H9 (cell line): ENCODE measurements around the gene MDFI. TPM values are rescaled to one million over a fixed set of nuclear protein-coding genes. Genes with fewer than 3 reads are reported as not detected.

ENCODE experiments used
- DNase-seq: peaks from one replicate; pipeline ENCODE4 v3.0.0-alpha.2; 2017
- H2AFZ ChIP-seq: one replicate; pipeline ENCODE4 v1.6.1; 2013; ENCODE audit warnings: mild to moderate bottlenecking, low read length, control low read depth, moderate library complexity
- H2AK5ac ChIP-seq: 2 replicates; pipeline ENCODE4 v1.6.1; 2013; ENCODE audit warnings: low read length, control low read depth, mixed read lengths; ENCODE audit not compliant: insufficient read length
- H2BK120ac ChIP-seq: one replicate; pipeline ENCODE4 v1.6.1; 2013; ENCODE audit warnings: low read depth, mild to moderate bottlenecking, low read length, control low read depth, inconsistent platforms; ENCODE audit not compliant: poor library complexity, severe bottlenecking
- H2BK12ac ChIP-seq: 2 replicates; pipeline ENCODE4 v1.6.1; 2013; ENCODE audit warnings: low read length, control low read depth, mixed read lengths, low read depth; ENCODE audit not compliant: insufficient read length
- H2BK15ac ChIP-seq: 2 replicates; pipeline ENCODE4 v1.6.1; 2013; ENCODE audit warnings: low read depth, low read length, control low read depth
- H2BK20ac ChIP-seq: one replicate; pipeline ENCODE4 v1.6.1; 2013; ENCODE audit warnings: low read depth, mild to moderate bottlenecking, low read length, control low read depth, inconsistent platforms; ENCODE audit not compliant: poor library complexity, severe bottlenecking
- H2BK5ac ChIP-seq: 2 replicates; pipeline ENCODE4 v1.6.1; 2013; ENCODE audit warnings: low read length, control low read depth, mixed read lengths; ENCODE audit not compliant: insufficient read length
- H3K14ac ChIP-seq: 2 replicates; pipeline ENCODE4 v1.6.1; 2013; ENCODE audit warnings: low read length, control low read depth; ENCODE audit not compliant: insufficient read depth
- H3K18ac ChIP-seq: 2 replicates; pipeline ENCODE4 v1.6.1; 2013; ENCODE audit warnings: low read depth, mild to moderate bottlenecking, mixed read lengths, low read length, control low read depth; ENCODE audit not compliant: insufficient read length
- H3K23ac ChIP-seq: 2 replicates; pipeline ENCODE4 v1.6.1; 2013; ENCODE audit warnings: low read length, control low read depth, mixed read lengths, low read depth; ENCODE audit not compliant: insufficient read length
- H3K23me2 ChIP-seq: 2 replicates; pipeline ENCODE4 v1.6.1; 2013; ENCODE audit warnings: low read depth, mild to moderate bottlenecking, mixed read lengths, low read length, control low read depth; ENCODE audit not compliant: insufficient read length, poor library complexity, severe bottlenecking
- H3K27ac ChIP-seq: 2 replicates; pipeline ENCODE4 v1.5.1; 2013; ENCODE audit warnings: low read length, control low read depth, mixed read lengths, low read depth; ENCODE audit not compliant: insufficient read length
- H3K27me3 ChIP-seq: 2 replicates; pipeline ENCODE4 v1.6.1; 2013; ENCODE audit warnings: low read length, control low read depth, inconsistent platforms; ENCODE audit not compliant: insufficient read depth
- H3K4ac ChIP-seq: 2 replicates; pipeline ENCODE4 v1.6.1; 2013; ENCODE audit warnings: low read depth, mild to moderate bottlenecking, control low read depth, inconsistent platforms, low read length, moderate library complexity
- H3K4me1 ChIP-seq: 2 replicates; pipeline ENCODE4 v1.6.1; 2013; ENCODE audit warnings: low read length, control low read depth, inconsistent platforms; ENCODE audit not compliant: insufficient read depth
- H3K4me2 ChIP-seq: 2 replicates; pipeline ENCODE4 v1.6.1; 2013; ENCODE audit warnings: low read length, control low read depth, mixed read lengths; ENCODE audit not compliant: insufficient read length, insufficient read depth
- H3K56ac ChIP-seq: 2 replicates; pipeline ENCODE4 v1.6.1; 2013; ENCODE audit warnings: low read depth, mild to moderate bottlenecking, mixed read lengths, low read length, control low read depth; ENCODE audit not compliant: insufficient read length
- H3K79me1 ChIP-seq: 2 replicates; pipeline ENCODE4 v1.6.1; 2013; ENCODE audit warnings: low read depth, mild to moderate bottlenecking, moderate library complexity, low read length, control low read depth, inconsistent platforms; ENCODE audit not compliant: insufficient read depth, poor library complexity, severe bottlenecking
- H3K79me2 ChIP-seq: 2 replicates; pipeline ENCODE4 v1.6.1; 2013; ENCODE audit warnings: low read length, control low read depth, inconsistent platforms; ENCODE audit not compliant: insufficient read depth
- H3K9ac ChIP-seq: 2 replicates; pipeline ENCODE4 v1.6.1; 2013; ENCODE audit warnings: low read length, control low read depth, mixed read lengths; ENCODE audit not compliant: insufficient read length; ENCODE audit errors: extremely low read depth
- H3K9me3 ChIP-seq: one replicate; pipeline ENCODE4 v1.6.1; 2013; ENCODE audit warnings: low read depth, low read length, inconsistent platforms; ENCODE audit not compliant: control insufficient read depth
- H3T11ph ChIP-seq: one replicate; pipeline ENCODE4 v1.6.1; 2013; ENCODE audit warnings: mild to moderate bottlenecking, low read length, control low read depth, inconsistent platforms
- H4K20me1 ChIP-seq: one replicate; pipeline ENCODE4 v1.6.1; 2013; ENCODE audit not compliant: control insufficient read depth, insufficient read length, insufficient read depth
- H4K5ac ChIP-seq: 2 replicates; pipeline ENCODE4 v1.6.1; 2013; ENCODE audit warnings: low read depth, mild to moderate bottlenecking, mixed read lengths, low read length, control low read depth; ENCODE audit not compliant: insufficient read length
- H4K8ac ChIP-seq: replicated peaks from 2 replicates; pipeline ENCODE4 v1.6.1; 2013; ENCODE audit warnings: low read length, control low read depth, mixed read lengths, low read depth; ENCODE audit not compliant: insufficient read length
- H4K91ac ChIP-seq: 2 replicates; pipeline ENCODE4 v1.6.1; 2013; ENCODE audit warnings: low read depth, mild to moderate bottlenecking, moderate library complexity, mixed read lengths, low read length, control low read depth; ENCODE audit not compliant: insufficient read length
- H3K27ac Mint-ChIP-seq, 3 experiments: 2 replicates in 2 of 3; 3 replicates in 1 of 3; pipeline ENCODE4 v1.8.0; 2020 to 2021; ENCODE audit warnings: mixed read lengths in 3 of 3, mild to moderate bottlenecking in 1 of 3, moderate library complexity in 1 of 3
- H3K27me3 Mint-ChIP-seq: 2 replicates; pipeline ENCODE4 v1.8.0; 2021; ENCODE audit warnings: low read depth, mild to moderate bottlenecking, moderate library complexity, mixed read lengths
- H3K36me3 Mint-ChIP-seq, 3 experiments: 2 replicates in 2 of 3; 3 replicates in 1 of 3; pipeline ENCODE4 v1.8.0; 2020 to 2021; ENCODE audit warnings: low read depth in 3 of 3, mixed read lengths in 3 of 3; ENCODE audit not compliant: insufficient read depth in 1 of 3
- H3K4me1 Mint-ChIP-seq, 2 experiments: 2 replicates each; pipeline ENCODE4 v1.8.0; 2020; ENCODE audit warnings: mixed read lengths in 2 of 2
- H3K4me3 Mint-ChIP-seq, 2 experiments: 2 replicates in 1 of 2; 3 replicates in 1 of 2; pipeline ENCODE4 v1.8.0; 2020 to 2021; ENCODE audit warnings: mild to moderate bottlenecking in 2 of 2, mixed read lengths in 2 of 2, moderate library complexity in 1 of 2
- H3K9me3 Mint-ChIP-seq, 2 experiments: 2 replicates in 1 of 2; 3 replicates in 1 of 2; pipeline ENCODE4 v1.8.0; 2020; ENCODE audit warnings: mild to moderate bottlenecking in 2 of 2, mixed read lengths in 2 of 2, moderate library complexity in 1 of 2
- CTCF ChIP-seq: fragments of 200-600 bp; sonication (generic); conservative IDR thresholded peaks from 3 replicates; pipeline ENCODE4 v1.8.0; 2021; ENCODE audit warnings: antibody characterized with exemption, mild to moderate bottlenecking
- WGBS: extraction: QIAGEN DNeasy Blood & Tissue Kit; methylation state at CpG from one replicate; pipeline ENCODE4 v1.1.7; 2013; ENCODE audit warnings: missing lambda C conversion rate, low lambda C conversion rate, mixed read lengths; ENCODE audit not compliant: insufficient read length; ENCODE audit errors: extremely low coverage; 5-methylcytosine and 5-hydroxymethylcytosine counted together
- total RNA-seq: library from RNA; stranded (reverse); gene quantifications from 2 replicates; pipeline ENCODE4 v1.2.1, GENCODE V29; 2021

MDFI gene
- total RNA-seq, 1 experiment from 2014 or later: 45.0 TPM

- H3K27me3 ChIP-seq: no peaks in the 10 kb centered on the region
- H2BK5ac ChIP-seq: no peak overlapping the region
- TF ChIP-seq CTCF: no peak
- Mint-ChIP-seq H3K27me3 (peaks cover 32% of the 10 kb centered on the region), H3K27ac (no peak overlapping the region), H3K9me3 (peaks cover 28 to 38% of the 10 kb centered on the region in 2 experiments), H3K4me3 (no peak overlapping the region), H3K36me3 (peaks cover 5 to 26% (median 14%) of the 10 kb centered on the region in 3 experiments), H3K4me1 (peaks cover 4 to 5% of the 10 kb centered on the region in 2 experiments; a peak in 2 of 4 replicates)
- no peak overlapping the region for H3K23ac ChIP-seq
- no peak overlapping the region for H2BK20ac ChIP-seq
- no peak overlapping the region for H2BK120ac ChIP-seq
- no CpG with 5 or more reads among the region's 2 CpGs for WGBS
- no peak overlapping the region for H4K91ac ChIP-seq
- no peak overlapping the region for H3K18ac ChIP-seq
- no peak overlapping the region for H3K14ac ChIP-seq
- H3K4ac ChIP-seq: no peak overlapping the region
- H3K23me2 ChIP-seq: no peaks in the 10 kb centered on the region
- no peak overlapping the region for H2AFZ ChIP-seq
- H3K9ac ChIP-seq: no peak overlapping the region
- no peak overlapping the region for H4K8ac ChIP-seq
- no peak overlapping the region for H3K27ac ChIP-seq
- H3T11ph ChIP-seq: no peak overlapping the region
- peaks cover 5% of the 10 kb centered on the region for H3K9me3 ChIP-seq
- H2AK5ac ChIP-seq: no peak overlapping the region
- no peak overlapping the region for H3K4me2 ChIP-seq
- H3K79me2 ChIP-seq: no peaks in the 10 kb centered on the region
- no peak overlapping the region for H2BK15ac ChIP-seq
- no peaks in the 10 kb centered on the region for H3K79me1 ChIP-seq
- H2BK12ac ChIP-seq: no peak overlapping the region
- no peak overlapping the region for H4K5ac ChIP-seq
- H3K56ac ChIP-seq: no peak overlapping the region
- no peak for DNase-seq
- H3K4me1 ChIP-seq: no peaks in the 10 kb centered on the region
- H4K20me1 ChIP-seq: no peaks in the 10 kb centered on the region
Measured at GRCh38 chr6:41614715-41615114, 23.6 kb upstream of the MDFI start.
